BJ (cell line): ENCODE results near the gene TRPC1. TPM values are rescaled to one million over a fixed set of nuclear protein-coding genes. Genes with fewer than 3 reads are reported as not detected.

Experiments
- CTCF ChIA-PET: fragments of 350-600 bp; formaldehyde crosslinking; extraction: SDS; loops from one replicate; lab custom pipeline; 2021; ENCODE audit warnings: antibody characterized with exemption, inconsistent platforms; lab: Yijun Ruan, JAX
- POLR2A ChIA-PET: fragments of 300-600 bp; sonication (Branson Sonifier 250); formaldehyde crosslinking; extraction: SDS; loops from one replicate; lab custom pipeline; 2021; ENCODE audit warnings: antibody characterized with exemption; lab: Charles Lee
- DNase-seq: peaks from one replicate; pipeline ENCODE4 v3.0.0-alpha.2; 2011; ENCODE audit warnings: low read depth
- H3K27me3 ChIP-seq: 2 replicates; pipeline ENCODE4 v1.6.0; 2011; ENCODE audit warnings: low read length; ENCODE audit not compliant: control insufficient read depth, insufficient read depth
- H3K36me3 ChIP-seq: 2 replicates; pipeline ENCODE4 v1.5.1; 2011; ENCODE audit warnings: low read length; ENCODE audit not compliant: control insufficient read depth, insufficient read depth
- H3K4me3 ChIP-seq: 2 replicates; pipeline ENCODE4 v1.5.1; 2011; ENCODE audit warnings: low read depth, mild to moderate bottlenecking, control low read depth, low read length
- polyA plus RNA-seq: library from polyadenylated mRNA; depleted of rRNA; stranded (reverse); fragments of >200 nt; gene quantifications from 2 replicates; pipeline ENCODE4 v1.2.3, GENCODE V29; 2011; rRNA removed
- small RNA-seq: library from RNA; depleted of rRNA; stranded (forward); fragments of <200 nt; gene quantifications from one replicate; pipeline ENCODE3, GENCODE V24; 2012; ENCODE audit warnings: low replicate concordance, low read depth; ENCODE audit not compliant: insufficient read length
- TF ChIP-seq, protein P1 (sequence below): IDR thresholded peaks from 2 replicates; pipeline ENCODE4 v1.5.1; 2011; ENCODE audit warnings: low read depth, mild to moderate bottlenecking, control low read depth, inconsistent platforms, low read length, moderate library complexity; ENCODE audit not compliant: insufficient read depth

TRPC1 gene
- polyA plus RNA-seq, 1 experiment, result 3.7 TPM

GRCh38 chr3:142853270-142854168 is 129.7 kb downstream of the TRPC1 start:
- Histone ChIP-seq H3K4me3 (no peak overlapping the region), H3K27me3 (peaks cover 8% of the 10 kb centered on the region), H3K36me3 (no peaks in the 10 kb centered on the region)
- no peak for DNase-seq
- TF ChIP-seq, protein P1, sequence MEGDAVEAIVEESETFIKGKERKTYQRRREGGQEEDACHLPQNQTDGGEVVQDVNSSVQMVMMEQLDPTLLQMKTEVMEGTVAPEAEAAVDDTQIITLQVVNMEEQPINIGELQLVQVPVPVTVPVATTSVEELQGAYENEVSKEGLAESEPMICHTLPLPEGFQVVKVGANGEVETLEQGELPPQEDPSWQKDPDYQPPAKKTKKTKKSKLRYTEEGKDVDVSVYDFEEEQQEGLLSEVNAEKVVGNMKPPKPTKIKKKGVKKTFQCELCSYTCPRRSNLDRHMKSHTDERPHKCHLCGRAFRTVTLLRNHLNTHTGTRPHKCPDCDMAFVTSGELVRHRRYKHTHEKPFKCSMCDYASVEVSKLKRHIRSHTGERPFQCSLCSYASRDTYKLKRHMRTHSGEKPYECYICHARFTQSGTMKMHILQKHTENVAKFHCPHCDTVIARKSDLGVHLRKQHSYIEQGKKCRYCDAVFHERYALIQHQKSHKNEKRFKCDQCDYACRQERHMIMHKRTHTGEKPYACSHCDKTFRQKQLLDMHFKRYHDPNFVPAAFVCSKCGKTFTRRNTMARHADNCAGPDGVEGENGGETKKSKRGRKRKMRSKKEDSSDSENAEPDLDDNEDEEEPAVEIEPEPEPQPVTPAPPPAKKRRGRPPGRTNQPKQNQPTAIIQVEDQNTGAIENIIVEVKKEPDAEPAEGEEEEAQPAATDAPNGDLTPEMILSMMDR, result no peak
- ChIA-PET CTCF (interaction anchor here (0.6 to 1.0 kb wide), 5 partner anchors 24 to 989 kb away, joined by 3 to 6 read pairs (median 3); no protein-coding TSS in a partner anchor), POLR2A (no interaction called here)

DNA sequence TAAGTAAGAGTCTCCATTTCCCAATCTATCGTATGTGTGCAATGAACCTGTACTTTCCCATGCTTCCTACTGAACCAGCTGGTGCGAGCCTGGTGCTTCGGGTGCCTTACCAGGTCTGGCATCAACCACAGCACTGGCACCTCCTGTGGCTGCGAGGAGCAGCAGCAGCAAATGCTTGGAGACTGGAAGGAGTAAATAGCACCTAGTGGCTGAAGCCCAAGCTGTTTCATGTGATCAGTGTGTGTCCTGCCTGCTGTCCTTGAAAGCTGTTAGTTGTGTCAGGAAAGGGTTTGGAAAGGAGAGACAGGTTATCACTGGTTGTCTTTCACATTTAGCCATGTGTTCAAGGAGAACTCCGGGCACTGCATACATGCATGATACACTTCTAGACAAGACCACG is 133.2 kb downstream of the TRPC1 start:
- TF ChIP-seq, protein P1, result no peak
- Histone ChIP-seq H3K27me3 (peaks cover 8% of the 10 kb centered on the region), H3K36me3 (no peaks in the 10 kb centered on the region), H3K4me3 (no peak overlapping the region)
- DNase-seq, result no peak
- POLR2A ChIA-PET, result no interaction called here
- CTCF ChIA-PET, result interaction anchor here (1.0 to 1.9 kb wide), 4 partner anchors 10 to 71 kb away, joined by 3 to 6 read pairs (median 5); no protein-coding TSS in a partner anchor

Small RNA genes lying within 50 kb of the gene (small RNA-seq; reads per million reads assigned to genes)
- gene RNU7-47P, result not detected

Other genes starting within 250 kb of the TRPC1 start
- 6.0 and 13.2 TPM in 2 replicates for gene ATR, start 145.3 kb upstream of the TRPC1 start, polyA plus RNA-seq
- 0.23 and 0.58 TPM in 2 replicates for gene PLS1, start 127.6 kb upstream of the TRPC1 start, polyA plus RNA-seq
- gene PCOLCE2, start 165.0 kb downstream of the TRPC1 start, polyA plus RNA-seq, result 0.78 and 0.94 TPM in 2 replicates
- gene PAQR9, start 239.6 kb downstream of the TRPC1 start, polyA plus RNA-seq, result not detected in 2 replicates